Activated effector memory CD4-positive, alpha-beta T cell treated with Interleukin-2 at 50 U/mL for 16 hours (primary cell): ENCODE measurements around the gene KDM4C.

ENCODE experiments used
- DNase-seq: peaks from one replicate; pipeline ENCODE4 v3.0.0-alpha.2; 2020

KDM4C gene

GRCh38 chr9:6816581-6816980, 58.8 kb downstream of the KDM4C start:
- DNase-seq = no peak

DNA sequence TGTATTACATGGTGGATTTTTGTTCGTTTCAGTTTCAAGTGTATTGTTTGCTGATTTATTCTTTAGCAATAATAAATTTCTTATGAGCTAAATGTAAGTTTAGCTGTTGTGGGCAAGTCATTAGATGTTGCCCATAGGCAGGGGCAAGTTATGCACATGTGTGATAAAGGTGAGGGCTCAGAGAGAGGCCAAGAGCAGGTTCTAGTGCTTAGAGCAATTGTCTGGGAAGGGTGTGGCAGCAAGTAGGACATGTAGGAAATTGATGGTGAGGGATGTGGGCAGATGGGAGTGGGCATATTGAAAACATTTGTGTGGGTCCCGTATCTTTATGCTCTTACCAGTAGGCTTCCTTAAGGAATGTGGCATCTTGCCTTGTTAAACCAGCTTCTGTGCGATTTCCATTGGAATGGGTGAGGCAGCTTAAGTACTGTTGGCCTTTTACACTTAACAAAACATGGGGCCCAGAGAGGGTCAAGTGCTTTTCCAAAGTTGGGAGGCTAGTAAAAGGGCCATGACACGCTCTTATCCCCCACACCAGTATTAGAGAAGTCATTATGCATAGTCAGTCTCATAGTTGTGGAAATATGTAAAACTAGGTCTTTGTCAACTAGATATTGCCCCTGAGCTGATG, 60.6 kb downstream of the KDM4C start:
- DNase-seq = no peak

DNA sequence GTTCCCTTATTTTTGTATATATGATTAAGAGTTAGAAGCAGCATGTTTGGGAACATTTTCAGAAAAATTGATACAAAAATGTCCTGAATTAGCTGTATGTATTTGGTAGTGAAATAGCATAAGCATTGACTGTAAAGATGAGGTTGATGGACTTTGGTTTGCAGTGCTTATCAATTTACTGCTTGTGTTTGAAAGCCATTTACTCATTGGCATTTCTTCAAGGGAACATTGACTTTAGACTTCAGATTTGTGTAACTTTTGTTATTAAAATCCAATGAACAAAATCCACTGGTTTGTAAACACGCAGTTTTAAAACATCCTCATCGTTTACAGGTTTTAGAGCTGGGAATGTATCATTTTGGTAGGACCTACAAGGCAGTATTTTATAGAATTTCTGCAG, 61.3 kb downstream of the KDM4C start:
- no peak for DNase-seq

DNA sequence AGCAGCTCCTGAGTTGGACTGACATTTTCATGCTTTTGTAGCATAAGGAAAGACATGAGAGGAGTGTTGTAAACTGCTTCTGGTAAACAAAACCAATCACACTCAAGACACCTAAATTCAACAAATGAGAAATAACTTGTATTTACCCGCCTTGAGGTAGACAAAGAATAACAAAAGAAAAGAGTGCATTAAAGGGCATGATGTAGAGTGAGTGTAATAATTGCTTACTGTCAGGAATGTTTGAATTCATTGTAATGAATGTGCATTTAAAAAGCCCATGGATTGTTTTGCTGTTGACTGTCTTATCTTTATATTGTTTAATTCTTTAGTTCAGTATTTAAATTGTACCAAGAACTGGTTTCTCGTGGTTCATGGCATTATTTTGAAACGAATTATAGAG, 61.8 kb downstream of the KDM4C start:
- no peak for DNase-seq

- DNase-seq = no peak
Measured at GRCh38 chr9:6822696-6823095, 64.9 kb downstream of the KDM4C start.

- no peak for DNase-seq
Measured at GRCh38 chr9:6827439-6828145, 69.8 kb downstream of the KDM4C start.

- no peak for DNase-seq
Measured at GRCh38 chr9:6829027-6829426, 71.3 kb downstream of the KDM4C start.

GRCh38 chr9:6829536-6829935, 71.8 kb downstream of the KDM4C start:
- DNase-seq = no peak

DNA sequence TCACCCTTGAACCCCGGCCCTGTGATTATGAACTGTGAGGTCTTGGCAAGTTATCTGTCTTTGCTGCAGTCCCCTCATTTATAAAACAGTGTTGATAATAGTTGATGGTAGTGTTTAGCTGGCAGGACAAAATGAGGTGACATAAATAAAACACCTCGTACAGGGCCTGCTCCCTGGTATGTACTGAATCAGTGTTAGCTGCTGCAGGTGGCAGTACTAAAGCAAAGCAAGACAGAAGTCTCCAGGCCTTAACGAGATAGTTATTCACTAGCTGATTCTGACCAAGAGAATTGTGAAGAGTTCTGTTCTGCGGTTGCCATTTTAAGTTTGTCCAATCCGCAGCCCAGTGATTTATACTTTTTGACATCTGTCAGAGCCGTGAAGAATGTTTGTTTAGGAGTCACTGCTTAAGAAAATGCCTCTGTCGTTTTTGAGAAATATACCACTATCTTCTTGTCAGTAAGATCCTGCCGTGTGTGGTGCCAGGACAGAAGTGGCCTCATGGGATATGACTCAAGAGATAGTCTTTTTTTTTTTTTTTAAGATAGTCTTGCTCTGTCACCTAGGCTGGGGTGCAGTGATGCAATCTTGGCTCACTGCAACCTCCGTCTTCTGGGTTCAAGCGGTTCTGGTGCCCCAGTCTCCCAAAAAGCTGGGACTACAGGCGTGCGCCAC, 75.9 kb downstream of the KDM4C start:
- no peak for DNase-seq

DNA sequence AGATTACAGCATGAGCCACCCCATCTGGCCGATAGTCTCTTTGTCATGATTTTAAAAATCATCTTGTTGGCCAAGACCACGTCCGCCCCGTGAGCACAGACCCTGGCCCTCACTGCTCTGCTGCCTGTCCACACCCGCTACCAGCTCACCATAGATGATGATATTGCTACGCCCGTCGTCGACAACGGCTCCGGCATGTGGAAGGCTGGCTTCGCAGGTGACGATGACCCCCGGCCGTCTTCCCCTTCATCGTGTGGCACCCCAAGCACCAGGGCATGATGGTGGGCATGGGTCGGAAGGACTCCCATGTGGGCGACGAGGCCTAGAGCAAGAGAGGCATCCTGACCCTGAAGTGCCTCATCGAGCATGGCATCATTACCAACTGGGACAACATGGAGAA, 76.5 kb downstream of the KDM4C start:
- DNase-seq = no peak

- DNase-seq = no peak
Measured at GRCh38 chr9:6838158-6838557, 80.4 kb downstream of the KDM4C start.

- DNase-seq = no peak
Measured at GRCh38 chr9:6842584-6842947, 84.8 kb downstream of the KDM4C start.

DNA sequence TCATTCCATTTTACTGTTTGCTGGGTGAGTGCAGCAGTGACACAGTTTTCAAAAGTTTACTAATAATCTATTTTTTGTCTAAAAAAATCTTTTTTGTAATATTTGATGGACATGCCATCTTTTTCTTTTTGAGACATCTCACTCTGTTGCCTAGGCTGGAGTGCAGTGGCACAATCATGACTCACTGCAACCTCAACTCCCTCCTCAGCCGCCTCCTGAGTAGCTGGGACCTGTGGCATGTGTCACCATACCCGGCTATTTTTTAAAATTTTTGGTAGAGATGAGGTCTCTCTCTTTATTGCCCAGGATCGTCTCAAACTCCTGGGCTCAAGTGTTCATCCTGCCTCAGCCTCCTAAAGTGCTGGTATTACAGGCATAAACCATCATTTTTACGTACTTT, 86.0 kb downstream of the KDM4C start:
- DNase-seq = no peak

GRCh38 chr9:6844267-6844666, 86.5 kb downstream of the KDM4C start:
- DNase-seq = no peak

DNA sequence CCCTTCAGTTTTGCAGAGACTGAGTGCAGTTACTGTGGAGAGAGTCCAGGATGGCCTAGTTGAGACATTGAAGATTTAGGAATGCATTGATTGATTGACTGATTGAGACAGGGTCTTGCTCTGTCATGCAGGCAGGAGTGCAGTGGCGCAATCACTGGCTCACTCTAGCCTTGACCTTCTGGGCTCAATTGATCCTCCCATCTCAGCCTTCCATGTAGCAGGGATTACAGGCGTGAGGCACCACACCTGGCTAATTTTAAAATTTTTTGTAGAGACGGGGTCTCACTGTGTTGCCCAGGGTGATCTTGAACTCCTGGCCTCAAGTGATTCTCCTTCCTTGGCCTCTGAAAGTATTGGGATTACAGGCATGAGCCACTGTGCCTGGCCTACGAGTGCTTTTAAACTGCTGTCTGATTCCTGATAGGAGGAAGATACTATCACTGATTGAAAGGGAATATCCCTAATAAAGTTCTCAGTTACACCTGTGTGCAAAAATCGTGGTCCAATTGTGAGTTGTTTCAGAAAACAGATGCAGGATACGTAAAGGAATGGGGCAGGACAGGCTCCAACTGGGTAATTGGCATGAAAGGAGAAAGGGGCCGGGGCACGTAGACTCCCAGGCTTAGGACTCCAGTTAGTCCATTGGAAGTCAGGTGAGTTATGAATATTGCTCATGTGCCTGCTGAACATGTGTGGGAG, 87.5 kb downstream of the KDM4C start:
- DNase-seq = no peak

DNA sequence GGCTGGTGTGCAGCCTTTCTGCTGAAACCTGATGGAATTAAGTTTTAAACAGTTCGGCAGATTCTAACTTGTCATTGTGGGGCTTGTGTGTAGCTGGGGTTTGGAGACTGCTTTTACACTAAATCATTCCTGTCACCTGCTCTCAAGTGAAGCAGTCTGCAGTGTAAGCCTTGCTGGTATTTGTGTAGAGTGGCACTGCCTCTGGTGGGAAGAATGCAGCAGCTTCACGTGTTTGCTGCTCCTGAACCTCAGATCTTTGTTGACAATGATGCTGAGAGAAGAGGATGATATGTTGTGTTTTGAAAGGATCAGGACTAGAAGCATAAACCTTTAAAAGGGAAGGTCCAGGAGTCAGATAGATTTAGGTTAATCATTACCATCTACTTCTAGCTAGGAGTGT, 88.1 kb downstream of the KDM4C start:
- no peak for DNase-seq

DNA sequence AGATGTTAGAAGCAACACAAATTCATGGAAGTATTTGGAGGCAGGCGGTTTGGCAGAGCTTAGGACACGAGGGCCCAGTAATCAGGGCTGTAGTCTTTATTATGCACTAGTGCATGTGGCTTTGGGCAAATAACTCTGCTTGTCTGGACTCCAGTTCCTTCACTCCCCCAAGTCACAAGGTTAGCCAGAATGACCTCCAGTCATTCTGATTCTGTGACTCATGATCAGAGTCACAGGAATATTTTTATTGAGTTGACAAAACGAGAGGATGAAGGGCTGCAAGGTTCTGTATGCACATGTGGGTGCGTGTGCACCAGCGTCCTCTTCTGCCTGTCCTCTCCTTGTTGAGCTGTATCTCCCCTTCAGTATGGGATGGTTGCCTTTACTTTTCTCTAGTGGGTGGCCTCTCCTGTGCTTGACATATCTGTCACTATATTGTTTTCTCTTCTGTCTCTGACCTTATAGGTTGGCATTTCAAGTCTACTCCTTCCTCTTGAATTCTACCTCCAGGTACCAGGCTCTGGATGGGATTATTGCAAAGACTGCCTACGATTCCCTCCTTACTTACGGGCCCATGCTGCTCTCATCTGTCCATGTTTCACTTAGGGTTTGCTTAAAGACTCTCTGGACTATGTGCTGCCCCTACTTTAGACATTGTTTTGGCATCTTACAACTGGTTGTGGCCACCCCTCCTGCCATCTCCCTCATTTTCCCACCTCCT, 94.6 kb downstream of the KDM4C start:
- no peak for DNase-seq

DNA sequence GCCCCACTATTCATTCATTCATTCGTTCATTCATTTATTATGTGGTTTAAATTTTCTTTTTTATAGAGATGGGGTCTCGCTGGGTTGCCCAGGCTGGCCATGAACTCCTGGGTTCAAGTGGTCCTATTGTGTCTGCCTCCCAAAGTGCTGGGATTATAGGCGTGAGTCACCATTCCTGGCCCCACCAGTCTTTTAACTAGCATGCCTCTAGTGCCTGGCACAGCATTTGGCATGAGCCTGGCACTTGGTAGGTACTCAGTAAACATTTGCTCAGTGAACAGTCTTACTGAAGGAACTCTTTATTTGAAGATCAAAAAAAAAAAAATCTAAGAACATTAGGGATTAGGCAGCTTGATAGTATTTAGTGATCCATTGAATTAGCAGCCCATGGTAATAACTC, 98.1 kb downstream of the KDM4C start:
- no peak for DNase-seq

DNA sequence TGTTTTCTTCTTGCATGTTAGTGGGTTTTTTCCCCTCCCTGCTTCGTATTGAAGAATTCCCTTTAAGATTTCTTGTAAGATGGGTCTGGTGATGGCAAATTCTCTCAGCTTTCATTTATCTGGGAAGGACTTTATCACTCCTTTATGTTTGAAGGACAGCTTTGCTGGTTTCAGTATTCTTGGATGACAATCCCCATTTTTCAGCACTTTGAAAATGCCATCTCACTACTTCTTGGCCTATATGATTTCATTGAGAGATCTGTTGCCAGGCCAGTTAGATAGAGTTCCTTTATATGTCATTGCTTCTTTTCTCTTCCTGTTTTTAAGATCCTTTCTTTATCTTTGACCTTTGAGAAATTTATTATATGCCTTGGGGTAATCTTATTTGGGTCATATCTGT, 106.3 kb downstream of the KDM4C start:
- DNase-seq = no peak

DNA sequence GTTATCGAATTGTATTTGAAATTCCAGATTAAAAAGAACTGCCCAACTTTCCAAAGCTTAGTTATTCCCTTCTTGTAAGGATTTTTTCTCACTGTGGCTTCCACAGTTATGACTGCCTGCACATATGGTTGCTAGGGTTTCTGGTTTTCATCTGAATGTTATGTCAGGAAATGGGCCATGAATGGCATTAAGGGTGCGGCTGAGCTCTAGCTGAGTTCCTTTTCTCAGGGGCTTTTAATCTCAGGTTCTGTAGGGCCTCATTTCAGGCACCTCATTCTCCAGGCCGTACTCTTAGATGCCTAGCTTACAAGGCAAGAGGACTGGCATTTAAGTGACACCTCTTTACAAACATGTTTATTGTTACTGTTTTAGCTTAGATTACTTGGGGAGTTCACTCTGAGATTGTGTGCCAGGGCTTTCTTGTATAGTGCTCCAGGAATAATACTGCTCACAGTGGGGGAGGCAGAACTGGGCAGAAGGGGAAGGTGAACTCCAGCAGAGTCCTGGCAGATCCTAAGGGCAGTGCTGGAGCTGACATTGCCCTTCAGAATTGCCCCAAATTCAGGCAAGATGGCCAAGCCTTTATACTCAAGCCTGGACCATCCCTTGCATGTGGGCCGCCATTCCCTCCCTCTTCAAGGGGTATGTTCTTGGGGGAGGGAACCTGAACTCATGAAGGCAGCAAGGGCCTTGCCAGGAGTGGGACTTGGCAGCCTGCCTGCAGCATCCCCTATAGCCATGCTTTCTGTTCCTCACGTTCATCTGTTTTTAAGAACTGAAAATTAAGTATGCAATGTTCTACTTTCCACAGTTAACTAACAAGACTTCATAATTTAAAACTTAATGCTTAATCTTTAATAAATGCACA, 111.5 kb downstream of the KDM4C start:
- no peak for DNase-seq

GRCh38 chr9:6870149-6870548, 112.4 kb downstream of the KDM4C start:
- no peak for DNase-seq
